Stimulated activated CD4-positive, alpha-beta T cell treated with anti-CD3 and anti-CD28 coated beads, Interleukin-15, amount 100 ng/mL, for 1 hour (primary cell): ENCODE measurements around the gene MAMSTR.

Source experiments
- DNase-seq, 2 donors: peaks; one replicate each; pipeline ENCODE4 v3.0.0-alpha.2; 2020; ENCODE audit warnings: low read depth in 1 of 2, low spot score in 1 of 2

The MAMSTR gene

DNA sequence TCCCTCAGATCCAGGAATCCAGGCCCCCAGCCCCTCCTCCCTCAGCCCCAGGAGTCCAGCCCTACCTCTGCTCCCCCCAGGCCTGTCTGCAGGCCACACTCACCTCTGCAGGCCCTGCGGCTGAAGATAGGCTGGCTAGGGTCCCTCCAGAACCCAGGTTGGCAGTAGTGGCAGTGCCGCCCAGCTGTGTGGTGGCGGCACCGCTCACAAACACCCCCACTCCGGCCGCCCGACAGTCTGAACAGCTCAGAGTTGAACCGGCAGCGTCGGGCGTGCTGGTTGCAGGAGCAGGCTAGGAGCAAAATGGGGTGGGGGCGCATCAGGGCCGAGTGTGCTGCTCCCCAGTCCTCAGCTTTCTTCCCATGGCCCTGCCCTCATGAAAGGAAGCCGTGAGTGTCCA lies 55.0 kb downstream of the MAMSTR start:
- no peak for DNase-seq

GRCh38 chr19:48663667-48664066 lies 55.9 kb downstream of the MAMSTR start:
- DNase-seq: no peak
